Loucy (cell line): ENCODE measurements around the gene PRKCE.

Experiments used
- EZH2phosphoT487 ChIP-seq: fragments of 200-600 bp; IDR thresholded peaks from 2 replicates; pipeline ENCODE4 v1.6.1; 2018; ENCODE audit warnings: antibody characterized with exemption, mild to moderate bottlenecking, moderate library complexity, borderline replicate concordance
- TF ChIP-seq, protein P1 (sequence below): fragments of 200-600 bp; sonication (generic); conservative IDR thresholded peaks from 2 replicates; pipeline ENCODE4 v1.5.1; 2014; ENCODE audit warnings: mild to moderate bottlenecking, antibody characterized with exemption, low read length

DNA sequence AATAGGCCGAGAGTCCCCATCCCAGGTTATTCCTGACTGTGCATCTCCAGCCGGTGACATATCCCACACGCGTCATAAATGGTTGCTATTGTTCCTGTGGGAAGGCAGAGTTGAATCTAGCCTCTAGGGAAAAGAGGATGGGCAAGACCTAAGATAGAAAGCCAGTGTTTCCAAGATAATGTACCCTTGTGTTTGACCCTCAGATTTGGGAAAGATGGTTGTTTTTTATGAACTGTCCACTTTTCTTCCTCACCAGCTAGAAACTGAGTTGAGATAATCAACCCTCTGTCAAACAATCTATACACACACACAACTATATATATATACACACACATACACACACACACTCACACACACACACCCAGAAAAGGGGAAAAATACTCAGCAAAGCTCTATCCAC, 131.0 kb downstream of the PRKCE start:
- TF ChIP-seq, protein P1, sequence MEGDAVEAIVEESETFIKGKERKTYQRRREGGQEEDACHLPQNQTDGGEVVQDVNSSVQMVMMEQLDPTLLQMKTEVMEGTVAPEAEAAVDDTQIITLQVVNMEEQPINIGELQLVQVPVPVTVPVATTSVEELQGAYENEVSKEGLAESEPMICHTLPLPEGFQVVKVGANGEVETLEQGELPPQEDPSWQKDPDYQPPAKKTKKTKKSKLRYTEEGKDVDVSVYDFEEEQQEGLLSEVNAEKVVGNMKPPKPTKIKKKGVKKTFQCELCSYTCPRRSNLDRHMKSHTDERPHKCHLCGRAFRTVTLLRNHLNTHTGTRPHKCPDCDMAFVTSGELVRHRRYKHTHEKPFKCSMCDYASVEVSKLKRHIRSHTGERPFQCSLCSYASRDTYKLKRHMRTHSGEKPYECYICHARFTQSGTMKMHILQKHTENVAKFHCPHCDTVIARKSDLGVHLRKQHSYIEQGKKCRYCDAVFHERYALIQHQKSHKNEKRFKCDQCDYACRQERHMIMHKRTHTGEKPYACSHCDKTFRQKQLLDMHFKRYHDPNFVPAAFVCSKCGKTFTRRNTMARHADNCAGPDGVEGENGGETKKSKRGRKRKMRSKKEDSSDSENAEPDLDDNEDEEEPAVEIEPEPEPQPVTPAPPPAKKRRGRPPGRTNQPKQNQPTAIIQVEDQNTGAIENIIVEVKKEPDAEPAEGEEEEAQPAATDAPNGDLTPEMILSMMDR = no peak
- TF ChIP-seq EZH2phosphoT487 = no peak
